HPDE6-E6E7 (cell line): ENCODE data around the gene AKTIP.
"Not testable (repeated sequence)": the region's sequence is repeated elsewhere in the genome, so short reads cannot be mapped to it uniquely, and the experiment has no call there.

ENCODE experiments used
- DNase-seq: peaks from one replicate; pipeline ENCODE4 v3.0.0; 2011; ENCODE audit warnings: missing footprints; ENCODE audit errors: extremely low spot score

The AKTIP gene

GRCh38 chr16:53515811-53516210, 12.8 kb upstream of the AKTIP start:
- DNase-seq: no peak

- no peak for DNase-seq
These were observed 12.2 kb upstream of the AKTIP start for GRCh38 chr16:53515259-53515658.

DNA sequence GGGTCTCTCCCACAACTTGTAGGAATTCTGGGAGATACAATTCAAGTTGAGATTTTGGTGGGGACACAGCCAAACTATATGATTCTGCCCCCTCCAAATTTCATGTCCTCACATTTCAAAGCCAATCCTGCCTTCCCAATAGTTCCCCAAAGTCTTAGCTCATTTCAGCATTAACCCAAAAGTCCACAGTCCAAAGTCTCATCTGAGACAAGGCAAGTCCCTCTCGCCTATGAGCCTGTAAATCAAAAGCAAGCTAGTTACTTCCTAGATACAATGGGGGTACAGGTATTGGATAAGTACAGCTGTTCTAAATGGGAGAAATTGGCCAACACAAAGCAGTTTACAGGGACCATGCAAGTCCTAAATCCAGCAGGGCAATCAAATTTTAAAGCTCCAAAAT, 9.8 kb upstream of the AKTIP start:
- not testable (repeated sequence) for DNase-seq

GRCh38 chr16:53511403-53512280, 8.6 kb upstream of the AKTIP start:
- no peak for DNase-seq

DNA sequence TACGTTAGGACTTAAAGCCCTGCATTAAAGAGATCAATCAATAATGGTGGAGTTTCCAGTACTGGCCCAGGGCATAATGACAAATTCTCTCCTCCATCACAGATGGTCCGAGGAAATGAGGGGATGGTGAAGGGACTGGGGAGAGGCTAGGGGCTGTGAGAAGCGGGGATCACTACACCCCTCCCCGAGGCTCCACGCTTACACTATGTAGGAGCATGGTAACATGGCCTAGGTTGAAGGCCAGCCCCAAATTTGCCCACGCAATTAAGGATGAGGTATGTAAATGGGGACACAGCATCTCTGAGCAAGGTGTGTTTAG, 8.0 kb upstream of the AKTIP start:
- DNase-seq: no peak

DNA sequence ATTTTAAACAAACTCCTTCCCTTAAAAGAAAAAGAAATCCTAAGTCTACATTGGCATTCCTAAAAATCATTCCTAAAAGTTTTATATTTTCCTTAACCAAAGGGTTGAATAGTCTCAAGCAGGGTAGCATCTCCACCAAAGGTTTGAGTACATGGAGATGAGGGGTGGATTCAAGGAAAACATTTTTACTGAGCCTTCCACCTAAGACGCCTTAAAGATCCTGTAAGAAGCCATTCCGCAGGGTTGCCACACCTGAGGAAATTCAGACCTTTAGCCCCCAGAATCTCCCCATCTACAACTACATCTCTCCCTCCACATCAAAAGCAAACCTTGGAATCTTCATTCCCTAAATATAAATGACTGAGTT, 7.7 kb upstream of the AKTIP start:
- DNase-seq: no peak

DNA sequence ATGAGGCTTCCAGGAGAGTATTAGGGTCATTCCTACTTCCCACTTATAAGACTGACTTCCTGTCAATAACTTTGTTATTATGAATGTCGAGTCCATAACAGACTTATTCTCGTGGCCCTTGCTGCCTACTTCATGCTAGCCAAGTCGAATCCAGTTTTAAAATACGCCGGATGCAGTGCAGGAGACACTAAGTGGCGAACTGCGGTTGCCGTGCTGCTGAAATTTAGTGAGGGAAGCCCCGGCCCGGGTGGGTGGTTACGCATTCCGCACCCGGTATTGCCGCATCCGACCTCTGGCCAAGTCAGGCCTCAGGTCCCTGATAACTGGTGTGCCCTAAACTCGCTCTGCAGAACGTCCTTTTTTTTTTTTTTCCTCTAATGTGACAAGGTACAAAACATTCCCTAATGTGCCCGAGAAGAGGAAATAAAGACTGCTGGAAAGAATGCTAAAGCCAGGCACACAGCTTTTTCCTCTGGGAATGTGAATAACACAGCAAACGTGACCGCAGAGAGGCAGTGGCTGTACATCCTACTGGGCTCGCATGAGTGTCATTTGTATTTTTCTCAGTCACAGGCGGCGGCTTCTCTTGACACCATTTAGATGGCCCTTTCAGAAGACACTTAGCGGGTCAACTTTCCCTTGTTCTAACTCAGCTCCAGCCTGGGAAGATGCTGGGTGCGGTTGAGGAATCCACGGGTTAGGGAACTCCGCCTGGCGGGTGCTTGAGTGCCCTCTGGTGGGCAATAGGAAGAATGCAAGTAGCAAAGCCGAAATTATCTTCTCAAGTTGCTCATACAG, 7.1 kb upstream of the AKTIP start:
- peak; percentile 72 for DNase-seq

GRCh38 chr16:53507464-53508179, 4.6 kb upstream of the AKTIP start:
- DNase-seq: no peak

DNA sequence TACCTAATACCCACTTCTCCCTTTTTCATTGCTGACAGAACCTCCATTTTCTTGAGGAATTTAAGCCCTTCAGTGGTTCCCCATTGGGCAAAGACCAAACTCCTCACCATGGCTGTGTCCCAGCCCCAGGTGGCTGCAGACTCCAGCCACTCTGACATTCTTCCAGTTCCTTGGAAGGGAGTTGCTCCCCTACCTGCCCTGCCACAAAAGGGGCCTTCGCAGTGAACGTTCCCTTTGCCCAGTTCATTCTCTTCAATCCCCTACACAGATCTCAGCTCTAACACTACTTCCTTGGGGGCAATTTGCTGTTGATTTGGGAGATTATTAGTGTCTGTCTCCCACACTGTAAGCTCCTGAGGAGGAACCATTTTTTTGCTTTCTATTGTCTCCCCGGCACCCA, 3.2 kb upstream of the AKTIP start:
- no peak for DNase-seq

GRCh38 chr16:53504665-53505064, 1.7 kb upstream of the AKTIP start:
- no peak for DNase-seq

DNA sequence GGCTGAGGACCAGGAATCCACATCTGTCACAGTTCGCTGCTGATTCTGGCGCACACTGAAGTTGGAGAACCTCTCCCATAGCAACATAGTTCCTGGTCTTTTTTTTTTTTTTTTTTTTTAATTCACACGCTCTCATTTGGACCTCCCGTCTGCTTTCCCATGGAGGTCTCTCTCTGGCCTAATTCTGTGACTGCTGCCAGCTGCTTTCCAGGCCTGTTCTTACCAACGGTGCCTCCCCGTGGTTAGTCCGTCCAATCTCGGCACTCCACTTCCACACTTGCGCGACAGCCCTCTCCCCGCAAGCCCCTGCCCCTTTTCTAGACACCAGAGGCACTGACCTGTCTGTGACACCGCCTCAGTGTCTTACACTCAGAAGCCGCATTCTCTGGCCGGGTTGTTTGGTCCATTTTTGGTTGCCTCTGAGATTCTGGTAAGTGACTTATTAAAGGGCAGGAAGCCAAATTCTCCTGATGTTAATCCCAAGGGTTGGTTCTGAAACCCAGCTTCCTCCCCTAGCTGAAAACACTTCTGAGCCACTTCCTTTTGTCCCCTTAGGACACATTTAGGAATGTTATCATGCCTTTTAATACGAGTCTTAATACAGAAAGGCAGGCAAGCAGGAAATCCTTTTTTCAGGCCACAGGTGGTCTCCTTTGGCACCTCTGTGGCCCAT, 1.1 kb upstream of the AKTIP start:
- DNase-seq: no peak

GRCh38 chr16:53503270-53503923, 388 bp upstream of the AKTIP start:
- DNase-seq: peak; percentile 99

GRCh38 chr16:53501216-53501859, 1.7 kb downstream of the AKTIP start:
- DNase-seq: no peak

DNA sequence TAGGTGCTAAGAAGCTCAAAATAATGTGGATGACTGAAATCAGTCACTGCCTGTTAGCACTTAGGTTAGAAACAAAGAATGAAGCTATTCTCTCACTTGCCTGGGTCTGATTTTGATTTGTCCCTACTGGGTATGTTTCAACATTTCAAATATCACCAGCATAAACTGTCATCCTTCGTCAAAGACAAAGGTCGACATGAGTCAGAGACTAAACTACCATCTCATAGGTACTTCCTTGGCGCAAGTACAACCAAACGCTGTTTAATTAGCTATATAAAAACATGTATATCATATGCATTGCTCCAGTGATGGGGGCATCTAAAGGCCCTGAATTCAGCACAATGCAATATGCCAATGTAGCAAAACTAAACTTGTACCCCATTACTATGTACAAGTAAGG, 4.0 kb downstream of the AKTIP start:
- DNase-seq: no peak

- DNase-seq: no peak
These were observed 7.7 kb downstream of the AKTIP start for GRCh38 chr16:53495325-53495724.

GRCh38 chr16:53494636-53495035, 8.4 kb downstream of the AKTIP start:
- no peak for DNase-seq

DNA sequence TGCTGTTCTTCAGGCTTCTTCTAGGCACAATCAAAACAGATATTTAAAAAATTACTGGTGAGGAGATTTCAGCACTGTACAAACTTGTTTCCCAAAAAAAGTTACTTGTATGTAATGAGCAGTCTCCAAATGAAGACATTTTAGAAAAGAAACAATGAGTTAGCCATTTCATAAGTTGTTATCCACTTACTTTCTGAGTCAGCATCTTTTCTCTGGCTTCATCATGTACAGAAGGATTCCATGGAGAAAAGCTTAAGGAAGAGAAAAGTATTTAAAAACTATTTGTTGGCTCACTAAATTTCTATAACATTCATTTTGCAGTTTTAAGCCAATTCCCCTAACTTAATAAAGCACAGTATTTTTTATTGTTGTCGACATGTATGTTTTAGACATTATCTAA, 10.5 kb downstream of the AKTIP start:
- no peak for DNase-seq

- DNase-seq: no peak
These were observed 13.3 kb downstream of the AKTIP start for GRCh38 chr16:53489755-53490154.

DNA sequence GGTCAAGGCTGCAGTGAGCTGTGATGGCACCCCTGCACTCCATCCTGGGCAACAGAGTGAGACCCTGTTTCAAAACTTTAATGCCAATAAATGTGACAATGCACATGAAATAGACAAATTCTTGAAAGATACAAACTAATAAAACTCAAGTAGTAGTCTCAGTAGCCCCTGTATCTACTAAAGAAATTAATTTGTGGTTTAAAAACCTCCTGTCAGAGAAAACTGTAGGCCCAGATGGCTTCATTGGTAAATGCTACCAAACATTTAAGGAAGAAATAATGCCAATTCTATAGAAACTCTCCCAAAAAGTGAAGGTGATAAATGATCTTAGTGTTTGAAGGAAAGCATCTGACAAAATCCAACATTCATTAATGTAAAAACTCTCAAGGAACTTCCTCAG, 16.8 kb downstream of the AKTIP start:
- DNase-seq: no peak

- DNase-seq: no peak
These were observed 18.5 kb downstream of the AKTIP start for GRCh38 chr16:53484542-53484941.

DNA sequence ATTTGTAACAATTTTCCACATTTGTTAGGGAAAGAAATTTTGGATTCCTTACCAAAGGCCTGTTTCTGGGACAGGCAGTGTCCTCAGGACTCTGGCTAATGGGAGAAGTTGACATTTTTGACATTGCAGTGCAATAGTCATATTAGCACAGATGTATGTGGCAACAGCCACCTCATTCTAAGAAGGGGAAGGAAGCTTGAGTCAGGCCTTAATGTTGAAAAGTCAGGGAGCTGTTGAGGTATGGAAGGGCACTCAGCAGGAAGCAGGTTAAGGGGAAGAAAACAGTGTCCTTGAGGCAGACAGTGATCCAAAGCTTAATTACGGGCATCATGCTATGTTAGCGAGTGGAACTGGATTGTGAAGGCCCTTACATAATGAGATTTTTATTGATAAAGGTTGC, 20.9 kb downstream of the AKTIP start:
- DNase-seq: no peak
